HG02642 (cell line): Measurements from ENCODE around the gene FMN2.

Experiments
- ATAC-seq: cut with Tn5 transposase; IDR thresholded peaks from one replicate; pipeline ENCODE4 v1.9.1; 2021; ENCODE audit warnings: mild to moderate bottlenecking; ENCODE audit not compliant: unreplicated experiment, poor library complexity

FMN2 gene

GRCh38 chr1:240508201-240508600 is 416.5 kb downstream of the FMN2 start:
- ATAC-seq, result no peak

GRCh38 chr1:240508950-240509349 is 417.3 kb downstream of the FMN2 start:
- ATAC-seq, result no peak

GRCh38 chr1:240511789-240512188 is 420.1 kb downstream of the FMN2 start:
- ATAC-seq, result no peak

- ATAC-seq, result no peak
These were observed 423.8 kb downstream of the FMN2 start for GRCh38 chr1:240515505-240515904.

GRCh38 chr1:240516069-240516468 is 424.4 kb downstream of the FMN2 start:
- ATAC-seq, result no peak

GRCh38 chr1:240517891-240518290 is 426.2 kb downstream of the FMN2 start:
- ATAC-seq, result no peak

- no peak for ATAC-seq
These were observed 430.6 kb downstream of the FMN2 start for GRCh38 chr1:240522122-240522822.

GRCh38 chr1:240524356-240525069 is 432.8 kb downstream of the FMN2 start:
- no peak for ATAC-seq
